ENCODE measurements around the gene CD38.

DNA sequence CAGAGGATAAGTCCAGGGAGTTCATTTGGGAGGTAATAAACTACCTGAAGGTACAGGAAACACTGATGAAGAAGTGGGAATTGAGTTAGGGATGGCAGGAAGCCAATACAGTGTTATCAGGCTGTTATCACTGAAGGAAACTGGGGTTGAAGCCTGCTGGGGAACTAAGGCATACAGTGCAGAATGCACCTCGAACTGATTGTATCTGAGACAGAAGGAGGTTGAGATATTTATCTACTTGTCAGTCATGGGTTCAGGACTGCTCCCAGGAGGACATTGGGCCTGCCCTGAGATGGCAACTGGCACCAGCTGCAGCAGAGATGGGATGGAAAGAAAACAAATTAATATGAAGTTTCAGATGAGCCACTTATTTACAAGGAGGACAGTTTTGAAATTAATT is 35.5 kb upstream of the CD38 start:
- no peak for TF ChIP-seq TCF12 (IDR thresholded peaks at IDR 0.05; ENCODE audit: low read depth)
- TF ChIP-seq, protein P1, sequence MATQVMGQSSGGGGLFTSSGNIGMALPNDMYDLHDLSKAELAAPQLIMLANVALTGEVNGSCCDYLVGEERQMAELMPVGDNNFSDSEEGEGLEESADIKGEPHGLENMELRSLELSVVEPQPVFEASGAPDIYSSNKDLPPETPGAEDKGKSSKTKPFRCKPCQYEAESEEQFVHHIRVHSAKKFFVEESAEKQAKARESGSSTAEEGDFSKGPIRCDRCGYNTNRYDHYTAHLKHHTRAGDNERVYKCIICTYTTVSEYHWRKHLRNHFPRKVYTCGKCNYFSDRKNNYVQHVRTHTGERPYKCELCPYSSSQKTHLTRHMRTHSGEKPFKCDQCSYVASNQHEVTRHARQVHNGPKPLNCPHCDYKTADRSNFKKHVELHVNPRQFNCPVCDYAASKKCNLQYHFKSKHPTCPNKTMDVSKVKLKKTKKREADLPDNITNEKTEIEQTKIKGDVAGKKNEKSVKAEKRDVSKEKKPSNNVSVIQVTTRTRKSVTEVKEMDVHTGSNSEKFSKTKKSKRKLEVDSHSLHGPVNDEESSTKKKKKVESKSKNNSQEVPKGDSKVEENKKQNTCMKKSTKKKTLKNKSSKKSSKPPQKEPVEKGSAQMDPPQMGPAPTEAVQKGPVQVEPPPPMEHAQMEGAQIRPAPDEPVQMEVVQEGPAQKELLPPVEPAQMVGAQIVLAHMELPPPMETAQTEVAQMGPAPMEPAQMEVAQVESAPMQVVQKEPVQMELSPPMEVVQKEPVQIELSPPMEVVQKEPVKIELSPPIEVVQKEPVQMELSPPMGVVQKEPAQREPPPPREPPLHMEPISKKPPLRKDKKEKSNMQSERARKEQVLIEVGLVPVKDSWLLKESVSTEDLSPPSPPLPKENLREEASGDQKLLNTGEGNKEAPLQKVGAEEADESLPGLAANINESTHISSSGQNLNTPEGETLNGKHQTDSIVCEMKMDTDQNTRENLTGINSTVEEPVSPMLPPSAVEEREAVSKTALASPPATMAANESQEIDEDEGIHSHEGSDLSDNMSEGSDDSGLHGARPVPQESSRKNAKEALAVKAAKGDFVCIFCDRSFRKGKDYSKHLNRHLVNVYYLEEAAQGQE (IDR thresholded peaks at IDR 0.05; ENCODE audit: low read depth), result no peak

Measured in Ishikawa (cell line).